Fibroblast of pulmonary artery (primary cell): Measurements from ENCODE around the gene MAML2.
A peak's percentile ranks its signal among the peaks of the same experiment; 100 is the strongest.

Experiments used
- DNase-seq: peaks from one replicate; pipeline ENCODE4 v3.0.0-alpha.2; 2010; ENCODE audit warnings: low read depth
- H3K4me3 ChIP-seq: replicated peaks from 2 replicates; pipeline ENCODE4 v1.5.1; 2011; ENCODE audit warnings: low read depth, mild to moderate bottlenecking, control low read depth, low read length, moderate library complexity
- TF ChIP-seq, protein P1 (sequence below): IDR thresholded peaks from 2 replicates; pipeline ENCODE4 v1.5.1; 2011; ENCODE audit warnings: mild to moderate bottlenecking, control low read depth, low read length, inconsistent platforms; ENCODE audit errors: missing control alignments

Gene MAML2

DNA sequence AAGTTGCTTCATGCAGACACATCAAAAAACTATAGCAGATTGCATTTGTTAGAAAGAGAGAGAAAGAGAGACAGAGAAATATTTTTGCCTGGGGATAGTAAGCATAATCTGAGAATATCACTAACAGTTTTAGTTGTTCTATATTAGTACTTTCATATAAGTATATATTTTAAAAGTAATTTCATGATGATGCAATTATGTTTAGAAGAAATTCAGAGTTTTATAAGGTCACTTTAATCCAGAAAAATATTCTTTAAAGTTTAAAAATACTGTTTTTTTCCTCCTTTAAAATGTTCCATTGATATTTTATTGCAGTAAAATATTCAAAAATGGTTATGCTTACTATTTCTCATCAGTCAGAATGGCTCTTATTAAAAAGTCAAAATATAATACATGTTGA, 332.3 kb downstream of the MAML2 start:
- TF ChIP-seq, protein P1, sequence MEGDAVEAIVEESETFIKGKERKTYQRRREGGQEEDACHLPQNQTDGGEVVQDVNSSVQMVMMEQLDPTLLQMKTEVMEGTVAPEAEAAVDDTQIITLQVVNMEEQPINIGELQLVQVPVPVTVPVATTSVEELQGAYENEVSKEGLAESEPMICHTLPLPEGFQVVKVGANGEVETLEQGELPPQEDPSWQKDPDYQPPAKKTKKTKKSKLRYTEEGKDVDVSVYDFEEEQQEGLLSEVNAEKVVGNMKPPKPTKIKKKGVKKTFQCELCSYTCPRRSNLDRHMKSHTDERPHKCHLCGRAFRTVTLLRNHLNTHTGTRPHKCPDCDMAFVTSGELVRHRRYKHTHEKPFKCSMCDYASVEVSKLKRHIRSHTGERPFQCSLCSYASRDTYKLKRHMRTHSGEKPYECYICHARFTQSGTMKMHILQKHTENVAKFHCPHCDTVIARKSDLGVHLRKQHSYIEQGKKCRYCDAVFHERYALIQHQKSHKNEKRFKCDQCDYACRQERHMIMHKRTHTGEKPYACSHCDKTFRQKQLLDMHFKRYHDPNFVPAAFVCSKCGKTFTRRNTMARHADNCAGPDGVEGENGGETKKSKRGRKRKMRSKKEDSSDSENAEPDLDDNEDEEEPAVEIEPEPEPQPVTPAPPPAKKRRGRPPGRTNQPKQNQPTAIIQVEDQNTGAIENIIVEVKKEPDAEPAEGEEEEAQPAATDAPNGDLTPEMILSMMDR, result no peak
- no peak for DNase-seq
- no peak overlapping the region for H3K4me3 ChIP-seq

DNA sequence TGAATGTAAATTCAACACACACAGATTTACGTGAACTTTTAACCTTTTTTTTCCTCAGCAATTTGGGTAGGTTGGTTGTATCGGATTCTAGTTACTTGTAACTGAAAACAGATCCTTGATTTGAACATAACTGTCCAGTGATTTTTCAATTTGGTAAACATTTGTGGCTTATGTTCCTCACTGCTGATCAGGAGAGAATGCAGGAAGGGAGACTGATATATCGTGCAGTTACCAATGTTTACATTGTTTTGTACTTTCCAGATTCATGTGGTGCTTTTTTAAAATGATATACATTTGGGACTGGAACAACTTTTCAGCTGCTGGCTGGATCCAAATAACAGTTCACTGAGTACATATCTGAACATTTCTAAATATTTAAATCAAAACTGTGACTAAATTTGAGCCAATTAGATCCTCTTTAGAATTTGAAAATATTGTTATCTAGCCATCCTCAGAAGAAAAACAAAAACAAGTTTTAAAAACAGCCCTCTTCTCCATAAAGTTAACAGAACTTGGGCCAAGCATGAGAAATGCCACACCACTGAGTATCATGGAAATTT, 334.8 kb downstream of the MAML2 start:
- no peak for DNase-seq
- TF ChIP-seq, protein P1, result no peak
- H3K4me3 ChIP-seq, result no peak overlapping the region

DNA sequence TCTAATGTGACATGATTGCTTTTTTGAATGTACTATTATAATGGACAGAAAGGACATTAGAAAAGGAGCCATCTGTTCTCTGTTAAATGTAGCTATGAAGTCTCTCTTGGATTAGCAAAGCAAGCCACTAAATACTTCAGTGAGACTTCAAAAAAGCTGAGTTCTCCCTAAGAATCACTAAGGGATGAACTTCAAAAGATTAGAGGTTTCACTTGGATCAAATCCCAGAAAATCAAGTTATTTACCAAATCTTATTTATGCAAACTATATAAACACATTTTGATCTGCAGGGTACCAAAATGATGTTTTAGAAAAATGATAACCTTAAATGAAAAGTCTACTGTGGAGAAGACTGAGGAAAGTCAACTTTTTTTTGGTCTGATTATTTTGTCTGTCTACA, 337.0 kb downstream of the MAML2 start:
- TF ChIP-seq, protein P1, result no peak
- DNase-seq, result no peak
- no peak overlapping the region for H3K4me3 ChIP-seq

DNA sequence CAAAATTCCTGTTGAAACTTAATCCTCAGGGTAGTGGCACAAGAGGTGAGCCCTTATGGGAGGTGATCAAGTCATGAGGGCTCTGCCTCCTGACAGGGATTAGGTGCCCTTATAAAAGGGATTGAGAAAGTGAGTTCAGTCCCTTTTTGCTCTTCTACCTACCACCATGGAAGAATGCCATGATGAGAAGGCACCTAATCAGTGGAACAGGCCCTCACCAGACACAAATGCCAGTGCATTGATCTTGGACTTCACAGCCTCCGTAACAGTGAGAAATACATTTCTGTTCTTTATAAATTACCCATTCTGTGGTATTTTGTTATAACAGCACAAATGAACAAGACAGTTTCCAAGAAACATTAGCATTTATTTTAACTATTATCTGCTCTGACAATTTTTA, 338.1 kb downstream of the MAML2 start:
- TF ChIP-seq, protein P1, result no peak
- DNase-seq, result no peak
- H3K4me3 ChIP-seq, result no peak overlapping the region

DNA sequence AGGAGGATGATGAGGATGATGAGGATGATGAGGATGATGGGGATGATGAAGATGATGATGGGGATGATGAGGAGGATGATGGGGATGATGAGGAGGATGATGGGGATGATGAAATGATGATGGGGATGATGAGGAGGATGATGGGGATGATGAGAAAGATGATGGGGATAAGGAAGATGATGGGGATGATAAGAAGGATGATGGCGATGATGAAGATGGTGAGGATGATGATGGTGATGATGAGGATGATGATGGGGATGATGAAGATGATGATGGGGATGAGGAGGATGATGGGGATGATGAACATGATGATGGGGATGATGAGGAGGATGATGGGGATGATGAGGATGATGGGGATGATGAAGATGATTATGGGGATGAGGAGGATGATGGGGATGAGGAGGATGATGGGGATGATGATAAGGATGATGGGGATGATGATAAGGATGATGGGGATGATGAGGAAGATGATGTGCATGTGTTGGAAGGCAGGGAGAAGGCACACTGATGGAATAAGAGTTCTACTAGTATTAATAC, 340.2 kb downstream of the MAML2 start:
- H3K4me3 ChIP-seq, result no peak overlapping the region
- no peak for DNase-seq
- TF ChIP-seq, protein P1, result no peak

DNA sequence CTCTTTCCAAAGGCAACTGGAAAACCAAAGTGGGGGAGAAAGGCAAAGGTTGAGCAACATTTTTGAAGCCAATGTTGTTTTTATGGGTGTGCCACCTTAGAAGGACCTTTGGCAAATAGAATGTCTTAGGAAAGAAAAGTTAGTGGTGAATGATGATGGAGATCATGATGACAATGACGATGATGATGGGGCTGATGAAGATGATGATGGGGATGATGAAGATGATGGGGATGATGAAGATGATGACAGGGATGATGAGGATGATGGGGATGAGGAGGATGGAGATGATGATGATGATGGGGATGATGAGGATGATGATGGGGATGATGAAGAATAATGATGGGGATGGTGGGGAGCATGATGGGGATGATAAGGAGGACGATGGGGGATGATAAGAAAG, 340.7 kb downstream of the MAML2 start:
- TF ChIP-seq, protein P1, result no peak
- no peak overlapping the region for H3K4me3 ChIP-seq
- DNase-seq, result no peak

DNA sequence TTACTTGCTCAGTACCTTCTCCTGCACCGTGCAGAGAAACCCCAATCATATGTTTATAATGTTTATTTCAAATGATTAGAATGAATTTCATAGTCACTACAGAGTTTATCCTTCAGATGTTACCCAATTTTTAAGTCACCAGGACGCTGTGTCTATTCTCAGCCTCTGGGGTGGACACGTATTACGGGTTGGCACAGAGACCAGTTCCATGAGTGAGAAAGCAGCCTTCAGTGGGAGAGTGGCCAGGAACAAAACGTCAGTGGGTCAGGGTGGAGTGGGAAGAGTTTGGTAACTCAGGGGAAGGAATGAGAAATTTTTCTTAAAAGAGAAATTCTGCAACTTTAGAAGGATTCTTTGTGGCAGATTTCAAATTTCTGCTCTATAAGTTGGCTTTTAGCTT, 342.0 kb downstream of the MAML2 start:
- TF ChIP-seq, protein P1, result no peak
- peak; percentile 94 for DNase-seq

More for the DNA sequence above, 342.0 kb downstream of the MAML2 start:
- no peak overlapping the region for H3K4me3 ChIP-seq
